ENCODE measurements around the gene TANGO6. TPM values are rescaled to one million over a fixed set of nuclear protein-coding genes. Genes with fewer than 3 reads are reported as not detected.
"Not testable (repeated sequence)": the region's sequence is repeated elsewhere in the genome, so short reads cannot be mapped to it uniquely, and the experiment has no call there.

Gene TANGO6
- total RNA-seq, 4 donors from 2014 or later = 18.4 to 36.0 (median 23.3) TPM

- H3K4me1 ChIP-seq = no peaks in the 10 kb centered on the region
- TF ChIP-seq POLR2A (IDR thresholded peaks at IDR 0.05) (no peak), EP300 (IDR thresholded peaks at IDR 0.05) (no peak), CTCF (IDR thresholded peaks at IDR 0.05) (no peak)
- H3K36me3 ChIP-seq = peaks cover 0 to 36% (median 0%) of the 10 kb centered on the region in 3 donors
- WGBS, 2 donors = 89 to 97% methylated on average over 5 of the region's 5 CpGs
- no peak overlapping the region for H3K27ac ChIP-seq
- H3K4me3 ChIP-seq = no peak overlapping the region
- no peak for DNase-seq (ENCODE audit: low spot score in 2 of 2)
- no peaks in the 10 kb centered on the region for H3K27me3 ChIP-seq
- H3K9me3 ChIP-seq = no peaks in the 10 kb centered on the region
Measured at GRCh38 chr16:69049146-69049545, 205.8 kb downstream of the TANGO6 start.

- no peak overlapping the region for H3K4me3 ChIP-seq
- TF ChIP-seq POLR2A (IDR thresholded peaks at IDR 0.05) (no peak), CTCF (IDR thresholded peaks at IDR 0.05) (no peak), EP300 (IDR thresholded peaks at IDR 0.05) (no peak)
- no peak for DNase-seq (ENCODE audit: low spot score in 2 of 2)
- WGBS, 2 donors = 90 to 94% methylated on average over 5 of the region's 5 CpGs
- H3K27ac ChIP-seq = no peak overlapping the region
- H3K9me3 ChIP-seq = no peaks in the 10 kb centered on the region
- peaks cover 0 to 30% (median 0%) of the 10 kb centered on the region in 3 donors for H3K36me3 ChIP-seq
- no peaks in the 10 kb centered on the region for H3K4me1 ChIP-seq
- H3K27me3 ChIP-seq = no peaks in the 10 kb centered on the region
Measured at GRCh38 chr16:69049603-69050375, 206.5 kb downstream of the TANGO6 start.

- WGBS, 2 donors = 92 to 100% methylated on average over 3 of the region's 3 CpGs
- H3K36me3 ChIP-seq = peaks cover 0 to 26% (median 0%) of the 10 kb centered on the region in 3 donors
- not testable (repeated sequence) for DNase-seq (ENCODE audit: low spot score in 2 of 2)
Measured at GRCh38 chr16:69051517-69051830, 208.1 kb downstream of the TANGO6 start.

GRCh38 chr16:69055008-69055407, 211.7 kb downstream of the TANGO6 start:
- WGBS, 2 donors = 85 to 92% methylated on average over 3 of the region's 3 CpGs
- TF ChIP-seq EP300 (IDR thresholded peaks at IDR 0.05) (no peak), CTCF (IDR thresholded peaks at IDR 0.05) (no peak), POLR2A (IDR thresholded peaks at IDR 0.05) (no peak)
- DNase-seq (ENCODE audit: low spot score in 2 of 2) = no peak
- no peaks in the 10 kb centered on the region for H3K9me3 ChIP-seq
- no peak overlapping the region for H3K4me3 ChIP-seq
- H3K4me1 ChIP-seq = no peaks in the 10 kb centered on the region
- no peaks in the 10 kb centered on the region for H3K27me3 ChIP-seq
- no peak overlapping the region for H3K27ac ChIP-seq
- H3K36me3 ChIP-seq = peaks cover 0 to 20% (median 0%) of the 10 kb centered on the region in 3 donors

More at GRCh38 chr16:69051517-69051830, 208.1 kb downstream of the TANGO6 start:
- H3K27ac ChIP-seq, H3K9me3 ChIP-seq, H3K27me3 ChIP-seq, H3K4me3 ChIP-seq, H3K4me1 ChIP-seq: not testable (repeated sequence)

- no peak overlapping the region for H3K4me3 ChIP-seq
- no peaks in the 10 kb centered on the region for H3K27me3 ChIP-seq
- no peaks in the 10 kb centered on the region for H3K9me3 ChIP-seq
- H3K4me1 ChIP-seq = no peaks in the 10 kb centered on the region
- H3K36me3 ChIP-seq = peaks cover 0 to 13% (median 0%) of the 10 kb centered on the region in 3 donors
- WGBS, 2 donors = 88 to 96% methylated on average over 1 of the region's 1 CpG
- no peak for DNase-seq (ENCODE audit: low spot score in 2 of 2)
- no peak for TF ChIP-seq POLR2A (IDR thresholded peaks at IDR 0.05)
- no peak for TF ChIP-seq EP300 (IDR thresholded peaks at IDR 0.05)
- no peak for TF ChIP-seq CTCF (IDR thresholded peaks at IDR 0.05)
- no peak overlapping the region for H3K27ac ChIP-seq
Measured at GRCh38 chr16:69055980-69056379, 212.6 kb downstream of the TANGO6 start.

All from tibial nerve (tissue), 4 donors.